ENCODE measurements around the gene TMEM167B.
"Not testable (repeated sequence)": the region's sequence is repeated elsewhere in the genome, so short reads cannot be mapped to it uniquely, and the experiment has no call there.

The TMEM167B gene

GRCh38 chr1:109115685-109116084 lies 25.1 kb downstream of the TMEM167B start:
- DNase-seq = peak; percentile 35

DNA sequence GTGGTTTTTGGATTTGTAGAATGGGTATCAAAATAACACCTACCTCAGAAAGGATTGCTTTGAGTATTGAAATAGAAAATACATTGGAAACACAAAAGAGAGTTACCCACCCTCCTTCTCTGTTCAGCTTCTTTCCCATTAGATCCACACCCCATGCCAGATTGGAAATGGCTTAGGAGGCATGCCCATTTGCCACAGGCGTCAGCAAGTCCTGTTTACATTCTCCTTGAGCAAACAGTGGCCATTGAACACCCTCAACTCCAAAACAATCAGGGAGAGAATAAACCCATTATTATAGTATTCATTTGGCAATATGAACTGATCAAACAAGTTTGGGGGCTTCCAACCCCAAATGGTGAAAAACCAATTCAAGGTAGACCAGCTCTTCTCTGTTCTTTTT lies 25.7 kb downstream of the TMEM167B start:
- DNase-seq = no peak

DNA sequence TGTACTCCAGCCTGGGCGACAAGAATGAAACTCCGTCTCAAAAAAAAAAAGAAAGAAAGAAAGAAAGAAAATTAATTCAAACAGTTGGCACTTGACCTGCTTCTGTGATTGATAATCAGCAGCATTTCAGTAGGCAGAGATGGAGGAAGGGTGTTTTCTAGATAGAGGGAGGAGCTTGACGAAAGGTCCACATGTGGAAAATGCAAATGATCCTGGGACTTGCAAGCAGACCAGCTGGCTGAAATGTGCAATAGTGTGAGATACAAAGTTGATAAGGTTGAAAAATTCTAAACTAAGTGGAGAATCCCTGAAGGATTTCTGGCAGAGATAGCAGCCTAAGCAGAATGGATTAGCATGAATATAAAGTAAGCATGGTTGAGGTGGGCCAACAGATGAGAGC lies 27.5 kb downstream of the TMEM167B start:
- DNase-seq = no peak

DNA sequence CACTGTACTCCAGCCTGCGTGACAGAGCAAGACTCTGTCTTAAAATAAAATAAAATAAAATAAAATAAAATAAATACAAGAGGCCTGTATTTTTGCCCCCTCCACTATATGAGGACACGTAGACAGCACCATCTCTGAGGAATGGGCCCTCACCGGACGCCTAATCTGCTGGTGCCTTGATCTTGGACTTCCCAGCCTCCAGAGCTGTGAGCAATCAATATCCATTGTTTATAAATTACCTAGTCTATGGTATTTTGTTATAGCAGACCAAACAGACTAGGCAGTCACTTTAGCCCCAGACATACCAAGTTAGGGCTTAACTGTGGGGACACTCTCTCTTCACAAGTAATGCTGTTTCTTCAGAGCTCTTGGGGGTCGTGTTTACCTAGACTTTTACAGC lies 29.8 kb downstream of the TMEM167B start:
- no peak for DNase-seq

DNA sequence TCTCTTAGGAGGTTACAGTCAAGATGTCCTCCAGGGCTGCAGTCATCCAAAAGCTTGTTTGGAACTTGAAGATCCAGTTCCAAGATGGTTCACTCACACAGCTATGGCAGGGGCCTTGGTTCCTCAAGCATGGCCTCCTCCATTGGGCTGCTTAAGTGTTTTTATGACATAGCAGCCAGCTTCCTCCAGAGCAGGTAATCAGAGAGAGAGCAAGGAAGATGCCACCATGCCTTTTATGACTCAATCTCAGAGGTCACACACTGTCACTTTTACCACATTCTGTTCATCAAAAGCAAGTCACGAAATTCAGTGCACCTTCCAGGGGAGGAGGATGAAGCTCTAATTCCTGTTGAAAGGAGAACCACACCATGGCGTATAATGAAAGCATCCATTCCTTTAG lies 40.5 kb downstream of the TMEM167B start:
- no peak for DNase-seq

- DNase-seq = no peak
Observed at GRCh38 chr1:109131800-109132199, 41.2 kb downstream of the TMEM167B start.

DNA sequence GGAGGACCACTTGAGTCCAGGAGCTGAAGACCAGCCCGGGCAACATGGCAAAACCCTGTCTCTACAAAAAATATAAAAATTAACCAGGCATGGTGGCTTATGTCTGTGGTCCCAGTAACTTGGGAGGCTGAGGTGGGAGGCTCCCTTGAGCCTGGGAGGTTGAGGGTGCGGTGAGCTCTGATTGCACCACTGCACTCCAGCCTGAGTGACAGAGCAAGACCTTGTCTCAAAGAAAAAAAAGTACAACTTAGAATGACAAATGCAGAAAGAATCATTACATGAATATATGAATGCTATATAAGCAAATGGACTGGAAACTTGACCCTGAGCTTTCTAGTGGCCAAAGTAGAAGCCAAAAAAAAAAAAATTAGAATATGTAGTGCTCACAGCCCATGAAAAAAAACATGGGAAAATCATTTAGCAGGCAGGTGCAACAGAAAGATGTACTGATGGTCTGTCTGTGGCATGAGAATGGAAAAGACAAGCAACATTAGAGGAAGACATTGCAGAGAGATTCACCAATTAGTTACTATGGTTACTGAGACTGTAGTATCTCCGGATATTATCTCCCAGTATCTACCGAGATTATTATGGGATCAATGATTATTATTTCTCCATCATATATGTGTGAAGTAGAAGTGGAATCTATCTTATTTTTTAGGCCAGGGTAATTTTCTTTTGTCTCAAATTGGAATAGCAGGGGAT lies 42.6 kb downstream of the TMEM167B start:
- no peak for DNase-seq

- no peak for DNase-seq
Observed at GRCh38 chr1:109133815-109134214, 43.3 kb downstream of the TMEM167B start.

GRCh38 chr1:109134423-109134822 lies 43.9 kb downstream of the TMEM167B start:
- DNase-seq = no peak

- no peak for DNase-seq
Observed at GRCh38 chr1:109135940-109136339, 45.4 kb downstream of the TMEM167B start.

- no peak for DNase-seq
Observed at GRCh38 chr1:109136766-109137165, 46.2 kb downstream of the TMEM167B start.

- DNase-seq = no peak
Observed at GRCh38 chr1:109137958-109138357, 47.4 kb downstream of the TMEM167B start.

- DNase-seq = no peak
Observed at GRCh38 chr1:109138358-109138757, 47.8 kb downstream of the TMEM167B start.

- DNase-seq = no peak
Observed at GRCh38 chr1:109140392-109140791, 49.8 kb downstream of the TMEM167B start.

DNA sequence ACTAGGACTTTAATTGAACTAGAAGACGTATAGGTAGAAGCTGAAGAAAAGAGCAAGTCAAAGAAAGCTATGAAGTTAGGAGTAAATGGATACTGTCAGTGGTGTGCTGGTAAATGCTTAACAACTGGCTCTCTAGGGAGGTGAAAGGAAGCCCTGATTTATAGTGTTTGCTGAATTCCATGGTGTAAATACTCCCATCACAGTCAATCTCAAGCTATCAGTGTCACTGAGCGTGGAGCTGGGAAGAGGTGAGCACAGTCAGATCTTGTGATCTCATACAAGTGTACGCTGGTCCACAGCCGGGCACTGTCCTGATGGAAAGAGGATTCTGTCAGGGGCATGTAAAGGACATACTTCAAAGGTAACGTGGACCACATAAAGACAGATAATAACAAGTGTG lies 51.7 kb downstream of the TMEM167B start:
- no peak for DNase-seq

GRCh38 chr1:109142725-109143124 lies 52.2 kb downstream of the TMEM167B start:
- DNase-seq = not testable (repeated sequence)
